ENCODE data around the gene VPS35.
"Not testable (repeated sequence)": the region's sequence is repeated elsewhere in the genome, so short reads cannot be mapped to it uniquely, and the experiment has no call there.

The VPS35 gene

GRCh38 chr16:46689365-46690280 lies 645 bp upstream of the VPS35 start, which contains the start of gene ORC6:
ORC6 (plus strand) TSS chr16:46689659; CDS start chr16:46689706, 47 bp downstream.
- Histone ChIP-seq H3K27me3 (no peaks in the 10 kb centered on the region), H3K9me3 (no peaks in the 10 kb centered on the region), H3K4me1 (no peaks in the 10 kb centered on the region; the same call in 1 of the 2 replicates), H3K36me3 (peaks cover 24% of the 10 kb centered on the region), H3K4me3 (ENCODE audit: low read depth, low read length) (peak within 1 kb of the TSS; percentile 89)
- TF ChIP-seq CTCF (IDR thresholded peaks at IDR 0.05; ENCODE audit: low read depth, low read length): peak; percentile 71
- peak; percentile 99 for DNase-seq

GRCh38 chr16:46688101-46688653 lies 801 bp downstream of the VPS35 start:
- DNase-seq: no peak
- no peaks in the 10 kb centered on the region; the same call in 1 of the 2 replicates for H3K4me1 ChIP-seq

GRCh38 chr16:46687486-46687885 lies 1.5 kb downstream of the VPS35 start:
- Histone ChIP-seq H3K9me3 (no peaks in the 10 kb centered on the region), H3K4me3 (ENCODE audit: low read depth, low read length) (peak overlapping the region; percentile 89), H3K36me3 (peaks cover 16% of the 10 kb centered on the region), H3K4me1 (no peaks in the 10 kb centered on the region; the same call in 1 of the 2 replicates), H3K27me3 (no peaks in the 10 kb centered on the region)
- TF ChIP-seq CTCF (IDR thresholded peaks at IDR 0.05; ENCODE audit: low read depth, low read length): no peak
- DNase-seq: no peak

More at GRCh38 chr16:46688101-46688653, 801 bp downstream of the VPS35 start:
- Histone ChIP-seq H3K4me3 (ENCODE audit: low read depth, low read length) (peak overlapping the region; percentile 89), H3K27me3 (no peaks in the 10 kb centered on the region), H3K36me3 (peaks cover 20% of the 10 kb centered on the region), H3K9me3 (no peaks in the 10 kb centered on the region)
- TF ChIP-seq CTCF (IDR thresholded peaks at IDR 0.05; ENCODE audit: low read depth, low read length): no peak

- Histone ChIP-seq H3K27me3 (no peaks in the 10 kb centered on the region), H3K9me3 (no peaks in the 10 kb centered on the region), H3K36me3 (peaks cover 10% of the 10 kb centered on the region), H3K4me3 (ENCODE audit: low read depth, low read length) (no peak overlapping the region), H3K4me1 (no peaks in the 10 kb centered on the region; the same call in 1 of the 2 replicates)
- DNase-seq: no peak
- no peak for TF ChIP-seq CTCF (IDR thresholded peaks at IDR 0.05; ENCODE audit: low read depth, low read length)
Measured at GRCh38 chr16:46686815-46687473, 2.0 kb downstream of the VPS35 start.

GRCh38 chr16:46681867-46682266 lies 7.1 kb downstream of the VPS35 start:
- not testable (repeated sequence) for H3K4me1 ChIP-seq; H3K4me3 ChIP-seq (ENCODE audit: low read depth, low read length); DNase-seq; H3K9me3 ChIP-seq; H3K36me3 ChIP-seq; H3K27me3 ChIP-seq

- H3K4me3 ChIP-seq (ENCODE audit: low read depth, low read length); H3K9me3 ChIP-seq; H3K4me1 ChIP-seq; H3K27me3 ChIP-seq; DNase-seq; H3K36me3 ChIP-seq: not testable (repeated sequence)
Measured at GRCh38 chr16:46677943-46678342, 11.0 kb downstream of the VPS35 start.
